Loucy (cell line): Measurements from ENCODE around the gene HERC5.
"Not testable (repeated sequence)": the region's sequence is repeated elsewhere in the genome, so short reads cannot be mapped to it uniquely, and the experiment has no call there.

Experiments
- H2AFZ ChIP-seq: fragments of 200-600 bp; sonication (generic); 2 replicates; pipeline ENCODE4 v1.6.0; 2016; ENCODE audit warnings: antibody characterized with exemption, mild to moderate bottlenecking, low read length, moderate library complexity
- H3F3A ChIP-seq: fragments of 200-600 bp; 2 replicates; pipeline ENCODE4 v1.6.0; 2016; ENCODE audit warnings: antibody characterized with exemption, low read depth, mild to moderate bottlenecking
- H3K27me3 ChIP-seq: fragments of 200-600 bp; sonication (generic); 2 replicates; pipeline ENCODE4 v1.6.1; 2014; ENCODE audit warnings: low read length, mild to moderate bottlenecking; ENCODE audit not compliant: insufficient read depth, poor library complexity, severe bottlenecking
- H3K36me3 ChIP-seq: fragments of 200-600 bp; sonication (generic); 2 replicates; pipeline ENCODE4 v1.6.1; 2016; ENCODE audit warnings: low read length; ENCODE audit not compliant: insufficient read depth
- H3K4me1 ChIP-seq: fragments of 200-600 bp; sonication (generic); 2 replicates; pipeline ENCODE4 v1.5.1; 2014; ENCODE audit warnings: low read length, mild to moderate bottlenecking; ENCODE audit not compliant: insufficient read depth, poor library complexity, severe bottlenecking
- H3K4me2 ChIP-seq: fragments of 200-600 bp; sonication (generic); 2 replicates; pipeline ENCODE4 v1.6.0; 2014; ENCODE audit warnings: antibody characterized with exemption, low read length, low read depth, mild to moderate bottlenecking; ENCODE audit not compliant: poor library complexity, severe bottlenecking
- H3K4me3 ChIP-seq: fragments of 200-600 bp; sonication (generic); 2 replicates; pipeline ENCODE4 v1.5.1; 2014; ENCODE audit warnings: low read length, mild to moderate bottlenecking, mixed read lengths; ENCODE audit not compliant: poor library complexity, severe bottlenecking
- H3K79me2 ChIP-seq: fragments of 200-600 bp; sonication (generic); 2 replicates; pipeline ENCODE4 v1.6.1; 2014; ENCODE audit warnings: low read length; ENCODE audit not compliant: insufficient read depth
- H3K9ac ChIP-seq: fragments of 200-600 bp; sonication (generic); 2 replicates; pipeline ENCODE4 v1.6.0; 2014; ENCODE audit warnings: mild to moderate bottlenecking, low read depth, low read length, moderate library complexity; ENCODE audit not compliant: poor library complexity, severe bottlenecking
- H3K9me2 ChIP-seq: fragments of 200-600 bp; sonication (generic); replicated peaks from 2 replicates; pipeline ENCODE4 v1.6.1; 2016; ENCODE audit warnings: low read depth, low read length, mixed read lengths
- H3K9me3 ChIP-seq: fragments of 200-600 bp; sonication (generic); 2 replicates; pipeline ENCODE4 v1.6.1; 2014; ENCODE audit warnings: mild to moderate bottlenecking, antibody characterized with exemption, low read length, low read depth; ENCODE audit not compliant: insufficient read depth
- H4K20me1 ChIP-seq: fragments of 200-600 bp; sonication (generic); 2 replicates; pipeline ENCODE4 v1.6.0; 2014; ENCODE audit warnings: antibody characterized with exemption, low read length, mild to moderate bottlenecking; ENCODE audit not compliant: insufficient read depth, poor library complexity, severe bottlenecking
- EZH2phosphoT487 ChIP-seq: fragments of 200-600 bp; IDR thresholded peaks from 2 replicates; pipeline ENCODE4 v1.6.1; 2018; ENCODE audit warnings: antibody characterized with exemption, mild to moderate bottlenecking, moderate library complexity, borderline replicate concordance
- TF ChIP-seq, protein P1 (sequence below): fragments of 200-600 bp; sonication (generic); conservative IDR thresholded peaks from 2 replicates; pipeline ENCODE4 v1.5.1; 2014; ENCODE audit warnings: mild to moderate bottlenecking, antibody characterized with exemption, low read length

Gene HERC5

GRCh38 chr4:88539322-88540068 is 82.6 kb downstream of the HERC5 start:
- H4K20me1 ChIP-seq, H3K79me2 ChIP-seq, H3K4me1 ChIP-seq, H3K9ac ChIP-seq, H3K9me3 ChIP-seq, H3K4me3 ChIP-seq, H3K36me3 ChIP-seq, H3K9me2 ChIP-seq, H3F3A ChIP-seq, H3K27me3 ChIP-seq: not testable (repeated sequence)
- TF ChIP-seq, protein P1, sequence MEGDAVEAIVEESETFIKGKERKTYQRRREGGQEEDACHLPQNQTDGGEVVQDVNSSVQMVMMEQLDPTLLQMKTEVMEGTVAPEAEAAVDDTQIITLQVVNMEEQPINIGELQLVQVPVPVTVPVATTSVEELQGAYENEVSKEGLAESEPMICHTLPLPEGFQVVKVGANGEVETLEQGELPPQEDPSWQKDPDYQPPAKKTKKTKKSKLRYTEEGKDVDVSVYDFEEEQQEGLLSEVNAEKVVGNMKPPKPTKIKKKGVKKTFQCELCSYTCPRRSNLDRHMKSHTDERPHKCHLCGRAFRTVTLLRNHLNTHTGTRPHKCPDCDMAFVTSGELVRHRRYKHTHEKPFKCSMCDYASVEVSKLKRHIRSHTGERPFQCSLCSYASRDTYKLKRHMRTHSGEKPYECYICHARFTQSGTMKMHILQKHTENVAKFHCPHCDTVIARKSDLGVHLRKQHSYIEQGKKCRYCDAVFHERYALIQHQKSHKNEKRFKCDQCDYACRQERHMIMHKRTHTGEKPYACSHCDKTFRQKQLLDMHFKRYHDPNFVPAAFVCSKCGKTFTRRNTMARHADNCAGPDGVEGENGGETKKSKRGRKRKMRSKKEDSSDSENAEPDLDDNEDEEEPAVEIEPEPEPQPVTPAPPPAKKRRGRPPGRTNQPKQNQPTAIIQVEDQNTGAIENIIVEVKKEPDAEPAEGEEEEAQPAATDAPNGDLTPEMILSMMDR = peak; percentile 67
- Histone ChIP-seq H3K4me2 (peak overlapping the region; percentile 9), H2AFZ (peak overlapping the region; percentile 94)

- Histone ChIP-seq H3K36me3 (no peaks in the 10 kb centered on the region), H3K4me2 (no peak overlapping the region), H3F3A (no peaks in the 10 kb centered on the region), H4K20me1 (no peaks in the 10 kb centered on the region), H3K4me3 (no peak overlapping the region), H2AFZ (no peak overlapping the region), H3K27me3 (no peaks in the 10 kb centered on the region), H3K79me2 (no peaks in the 10 kb centered on the region), H3K9ac (no peak overlapping the region), H3K9me3 (no peaks in the 10 kb centered on the region), H3K4me1 (no peaks in the 10 kb centered on the region), H3K9me2 (no peaks in the 10 kb centered on the region)
- TF ChIP-seq, protein P1 = no peak
- no peak for TF ChIP-seq EZH2phosphoT487
Measured at GRCh38 chr4:88549815-88550214, 92.9 kb downstream of the HERC5 start.
